Naive thymus-derived CD4-positive, alpha-beta T cell (primary cell): Measurements from ENCODE around the gene OR52E6. TPM values are rescaled to one million over a fixed set of nuclear protein-coding genes. Genes with fewer than 3 reads are reported as not detected.

Source experiments
- ATAC-seq: fragments of 150-1000 bp; cut with Tn5 transposase; 2 replicates; pipeline ENCODE4 v1.10.0; 2021; ENCODE audit warnings: mild to moderate bottlenecking, moderate library complexity
- CTCF ChIA-PET: fragments of 350-600 bp; sonication (Branson Sonifier 250); formaldehyde crosslinking; loops from one replicate; lab custom pipeline; 2021; ENCODE audit warnings: antibody characterized with exemption; lab: Charles Lee
- POLR2A ChIA-PET: fragments of 350-600 bp; sonication (Branson Sonifier 250); formaldehyde crosslinking; loops from one replicate; lab custom pipeline; 2021; ENCODE audit warnings: antibody characterized with exemption, inconsistent platforms; lab: Charles Lee
- DNase-seq, 9 donors: peaks; one replicate each; pipeline versions ENCODE4 v3.0.0 to v3.0.0-alpha.2; 2020 to 2022; ENCODE audit warnings: mixed read lengths in 1 of 9
- H3K27ac ChIP-seq: one replicate; pipeline ENCODE4 v1.7.0; 2013; ENCODE audit warnings: mild to moderate bottlenecking, low read depth, low read length, moderate library complexity
- H3K27me3 ChIP-seq, 2 donors: one replicate each; pipeline ENCODE4 v1.7.0; 2013; ENCODE audit warnings: low read length in 2 of 2, mild to moderate bottlenecking in 2 of 2, moderate library complexity in 2 of 2; ENCODE audit not compliant: control insufficient read depth in 2 of 2, insufficient read depth in 2 of 2
- H3K36me3 ChIP-seq, 3 experiments: 1 replicate in 2 of 3; 2 replicates in 1 of 3; pipeline ENCODE4 v1.7.0; 2013; ENCODE audit warnings: low read length in 3 of 3, mild to moderate bottlenecking in 3 of 3, moderate library complexity in 1 of 3; ENCODE audit not compliant: insufficient read depth in 3 of 3, control insufficient read depth in 2 of 3
- H3K4me1 ChIP-seq, 2 donors: one replicate each; pipeline ENCODE4 v1.7.0; 2013; ENCODE audit warnings: low read length in 2 of 2, mild to moderate bottlenecking in 2 of 2, moderate library complexity in 1 of 2; ENCODE audit not compliant: control insufficient read depth in 2 of 2, insufficient read depth in 2 of 2
- H3K4me3 ChIP-seq: 2 replicates; pipeline ENCODE4 v1.7.0; 2013; ENCODE audit warnings: mild to moderate bottlenecking, low read length
- H3K9me3 ChIP-seq, 3 experiments: 1 replicate in 2 of 3; 2 replicates in 1 of 3; pipeline ENCODE4 v1.7.0; 2013; ENCODE audit warnings: low read length in 3 of 3; ENCODE audit not compliant: control insufficient read depth in 2 of 3
- H3K27ac Mint-ChIP-seq, 9 donors: one replicate each; pipeline ENCODE4 v1.8.0; 2020 to 2022; ENCODE audit warnings: mixed read lengths in 9 of 9, mild to moderate bottlenecking in 8 of 9, moderate library complexity in 5 of 9, inconsistent platforms in 2 of 9
- H3K27me3 Mint-ChIP-seq, 5 donors: one replicate each; pipeline ENCODE4 v1.8.0; 2021 to 2022; ENCODE audit warnings: mixed read lengths in 5 of 5, mild to moderate bottlenecking in 1 of 5
- H3K36me3 Mint-ChIP-seq, 5 donors: one replicate each; pipeline ENCODE4 v1.8.0; 2020 to 2022; ENCODE audit warnings: mixed read lengths in 5 of 5, mild to moderate bottlenecking in 3 of 5, inconsistent platforms in 1 of 5
- H3K4me1 Mint-ChIP-seq, 7 donors: one replicate each; pipeline ENCODE4 v1.8.0; 2020 to 2022; ENCODE audit warnings: mixed read lengths in 7 of 7, mild to moderate bottlenecking in 3 of 7, inconsistent platforms in 1 of 7
- H3K4me3 Mint-ChIP-seq, 10 donors: one replicate each; pipeline ENCODE4 v1.8.0; 2020 to 2022; ENCODE audit warnings: mild to moderate bottlenecking in 10 of 10, mixed read lengths in 10 of 10, moderate library complexity in 6 of 10, inconsistent platforms in 2 of 10
- H3K9me3 Mint-ChIP-seq, 11 donors: one replicate each; pipeline ENCODE4 v1.8.0; 2020 to 2022; ENCODE audit warnings: mixed read lengths in 11 of 11, mild to moderate bottlenecking in 4 of 11, inconsistent platforms in 1 of 11, moderate library complexity in 1 of 11
- intact Hi-C, 2 donors: fragments of 100-400 bp; cut with micrococcal nuclease; formaldehyde crosslinking; loops; one replicate each; pipeline ENCODE4 v1.15.1; 2023
- polyA plus RNA-seq, 2 donors: library from polyadenylated mRNA; unstranded; fragments of 300-500 nt; fragmentation: Illumina TruSeq; gene quantifications; one replicate each; pipeline ENCODE4 v1.2.3, GENCODE V29; 2021
- total RNA-seq, 6 experiments: library from RNA in 5 of 6; stranded (reverse) in 5 of 6; gene quantifications; 1 replicate in 5 of 6; 2 replicates in 1 of 6; pipeline ENCODE4 v1.2.3 and lab custom pipeline; 2021 to 2026

The OR52E6 gene
- not detected for total RNA-seq
- not detected for polyA plus RNA-seq
- total RNA-seq (lab: John Stamatoyannopoulos, UW): not detected

DNA sequence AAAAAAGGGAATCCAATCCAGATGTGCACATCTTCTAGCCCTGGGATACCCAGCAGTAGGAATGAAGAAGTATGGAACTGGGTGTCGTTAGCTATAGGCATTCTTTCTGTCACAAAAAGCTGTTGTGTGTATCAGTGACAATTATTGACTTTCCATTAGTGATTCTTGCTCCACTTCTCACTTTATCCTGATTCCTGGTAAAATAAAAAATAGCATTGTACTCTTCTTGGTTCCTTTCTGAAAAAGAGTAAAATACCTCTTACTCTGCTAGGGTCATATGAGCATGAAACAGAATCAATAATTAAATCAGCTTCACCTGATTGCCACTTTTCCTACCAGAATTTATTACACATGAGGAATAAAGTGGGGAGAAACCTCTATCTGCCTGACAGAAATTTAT, at the start of gene OR52E6:
Gene OR52E6, minus strand, starts transcription at position 101 of the 400 bp plus-strand sequence. Its CDS starts 0 bp downstream, at position 101.
- Histone ChIP-seq H3K27ac (no peak within 1 kb of the TSS), H3K36me3 (no peaks in the 10 kb centered on the region), H3K4me3 (no peak within 1 kb of the TSS), H3K9me3 (no peaks in the 10 kb centered on the region), H3K27me3 (no peaks in the 10 kb centered on the region), H3K4me1 (no peaks in the 10 kb centered on the region)
- intact Hi-C loops: no loop called here
- CTCF ChIA-PET: no interaction called here
- POLR2A ChIA-PET: no interaction called here
- no peaks in the 10 kb centered on the region for H3K4me1 Mint-ChIP-seq
- H3K27ac Mint-ChIP-seq: no peak within 1 kb of the TSS
- H3K36me3 Mint-ChIP-seq: no peaks in the 10 kb centered on the region
- peaks cover 0 to 13% (median 0%) of the 10 kb centered on the region in 11 donors for H3K9me3 Mint-ChIP-seq
- ATAC-seq (no peak), DNase-seq (no peak)
- peaks cover 2 to 46% (median 34%) of the 10 kb centered on the region in 5 donors for H3K27me3 Mint-ChIP-seq
- H3K4me3 Mint-ChIP-seq: no peak within 1 kb of the TSS

DNA sequence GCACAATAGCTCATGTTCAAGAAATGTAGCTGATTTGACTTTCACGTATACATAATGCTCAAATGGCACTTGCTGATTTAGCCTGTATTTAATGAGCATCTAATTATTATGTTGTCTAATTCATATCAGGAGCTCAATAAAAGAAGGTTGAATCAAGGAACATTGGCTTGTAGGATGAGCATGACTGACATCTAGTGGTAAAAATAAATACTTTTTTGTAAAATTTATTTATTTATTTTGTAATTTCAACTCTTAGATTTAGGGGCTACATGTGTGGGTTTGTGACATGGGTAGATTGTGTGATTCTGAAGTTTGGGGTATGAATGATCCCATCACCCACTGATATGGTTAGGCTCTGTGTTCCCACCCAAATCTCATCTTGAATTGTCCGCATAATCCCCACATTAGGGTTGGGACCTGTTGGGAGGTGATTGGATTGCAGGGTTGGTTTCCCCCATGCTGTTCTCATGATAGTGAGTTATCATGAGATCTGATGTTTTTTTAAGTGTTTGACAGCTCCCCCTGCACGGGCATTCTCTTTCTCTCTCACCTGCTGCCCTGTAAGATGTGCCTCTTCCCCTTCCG, 49.6 kb upstream of the OR52E6 start:
- H3K27me3 Mint-ChIP-seq: peaks cover 7 to 27% (median 20%) of the 10 kb centered on the region in 5 donors
- H3K9me3 Mint-ChIP-seq: no peaks in the 10 kb centered on the region
- POLR2A ChIA-PET: no interaction called here
- Histone ChIP-seq H3K4me3 (no peak overlapping the region), H3K36me3 (no peaks in the 10 kb centered on the region), H3K9me3 (no peaks in the 10 kb centered on the region), H3K27me3 (peaks cover 5% of the 10 kb centered on the region in 2 donors), H3K4me1 (no peaks in the 10 kb centered on the region), H3K27ac (no peak overlapping the region)
- DNase-seq (peak in 3 of 9 donors; percentile 0 to 10 (median 1)), ATAC-seq (no peak)
- intact Hi-C loops: loop anchor here (1.0 to 10.0 kb wide), 7 partner anchors 209 to 1705 kb away; partner anchors contain the start of gene OR51D1 (in 1 of the 2)
- no peak overlapping the region for H3K27ac Mint-ChIP-seq
- no peaks in the 10 kb centered on the region for H3K36me3 Mint-ChIP-seq
- CTCF ChIA-PET: interaction anchor here (0.6 to 1.2 kb wide), 4 partner anchors 27 to 416 kb away, joined by 3 to 4 read pairs (median 3); partner anchors contain the start of gene TRIM5
- no peak overlapping the region for H3K4me3 Mint-ChIP-seq
- H3K4me1 Mint-ChIP-seq: no peaks in the 10 kb centered on the region

DNA sequence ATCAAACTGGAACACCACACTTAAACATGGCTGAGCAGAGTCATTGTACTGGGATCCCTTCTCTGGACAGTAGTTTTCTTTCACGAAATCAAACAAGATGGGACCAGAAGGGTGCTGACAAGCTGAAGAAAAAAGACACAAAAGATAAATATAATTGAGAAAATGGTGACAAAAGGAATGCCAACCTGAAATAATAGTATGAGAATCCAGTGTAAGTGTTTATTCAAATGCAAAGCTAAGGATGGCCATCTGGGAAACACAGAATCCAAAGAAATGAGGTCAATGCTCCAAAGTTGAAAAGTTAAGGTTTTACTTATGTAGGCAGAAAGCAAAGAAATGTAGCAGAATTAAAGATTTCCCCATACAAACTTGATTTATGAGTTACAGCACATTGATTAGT, 46.0 kb upstream of the OR52E6 start:
- DNase-seq (no peak), ATAC-seq (no peak)
- Mint-ChIP-seq H3K4me3 (no peak overlapping the region), H3K27me3 (peaks cover 7 to 37% (median 15%) of the 10 kb centered on the region in 5 donors), H3K9me3 (no peaks in the 10 kb centered on the region), H3K4me1 (no peaks in the 10 kb centered on the region), H3K27ac (no peak overlapping the region), H3K36me3 (no peaks in the 10 kb centered on the region)
- H3K4me1 ChIP-seq: no peaks in the 10 kb centered on the region
- CTCF ChIA-PET: no interaction called here
- no peak overlapping the region for H3K4me3 ChIP-seq
- H3K27me3 ChIP-seq: peaks cover 5% of the 10 kb centered on the region in 2 donors
- no peaks in the 10 kb centered on the region for H3K36me3 ChIP-seq
- POLR2A ChIA-PET: no interaction called here
- no peaks in the 10 kb centered on the region for H3K9me3 ChIP-seq
- no peak overlapping the region for H3K27ac ChIP-seq
- intact Hi-C loops: no loop called here

DNA sequence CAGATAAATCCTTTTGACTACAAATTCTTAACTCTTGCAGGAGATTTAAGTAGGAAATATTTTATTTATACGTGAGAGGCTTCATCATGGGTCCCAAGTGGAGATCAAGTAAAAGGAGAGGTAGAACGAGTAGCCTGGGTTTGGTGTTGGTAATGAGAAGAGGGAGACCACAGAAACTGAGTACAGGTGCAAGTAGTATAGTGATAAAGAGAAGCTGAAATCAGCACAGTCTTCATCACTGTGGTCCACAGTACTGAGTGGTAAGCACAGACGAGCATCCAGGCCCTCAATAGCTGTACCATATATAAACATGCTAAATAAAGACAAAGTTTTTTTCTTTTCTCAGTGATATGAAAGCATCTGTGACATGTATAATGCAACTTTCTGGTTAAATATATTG, 45.5 kb upstream of the OR52E6 start:
- CTCF ChIA-PET: no interaction called here
- POLR2A ChIA-PET: no interaction called here
- no peak overlapping the region for H3K4me3 ChIP-seq
- H3K27me3 Mint-ChIP-seq: peaks cover 10 to 41% (median 15%) of the 10 kb centered on the region in 5 donors
- no peak for DNase-seq
- H3K9me3 Mint-ChIP-seq: no peaks in the 10 kb centered on the region
- H3K36me3 Mint-ChIP-seq: no peaks in the 10 kb centered on the region
- H3K9me3 ChIP-seq: no peaks in the 10 kb centered on the region
- no peaks in the 10 kb centered on the region for H3K36me3 ChIP-seq
- H3K4me1 Mint-ChIP-seq: no peaks in the 10 kb centered on the region
- no peak for ATAC-seq
- H3K27ac ChIP-seq: no peak overlapping the region
- peaks cover 5% of the 10 kb centered on the region in 2 donors for H3K27me3 ChIP-seq
- H3K27ac Mint-ChIP-seq: no peak overlapping the region
- intact Hi-C loops: no loop called here
- no peak overlapping the region for H3K4me3 Mint-ChIP-seq
- H3K4me1 ChIP-seq: no peaks in the 10 kb centered on the region

DNA sequence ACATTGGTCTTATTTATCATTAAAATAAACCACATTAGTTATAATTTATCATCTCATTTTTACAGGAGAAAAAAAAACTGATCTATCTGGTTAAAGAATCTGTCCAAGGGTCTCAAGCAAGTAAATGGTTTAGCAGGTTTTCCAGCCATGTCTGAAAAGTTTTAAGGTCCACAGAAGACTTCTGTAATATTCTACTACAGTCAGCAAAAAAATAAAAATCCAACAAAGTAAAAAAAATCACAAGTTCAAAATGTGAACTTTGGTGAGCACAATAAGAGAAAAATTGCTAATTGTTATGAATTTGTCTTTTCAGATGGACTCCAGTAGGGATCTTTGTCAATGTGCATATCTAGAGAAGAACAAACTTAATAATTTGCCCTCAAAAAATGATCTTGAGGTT, 40.1 kb upstream of the OR52E6 start:
- H3K4me1 Mint-ChIP-seq: no peaks in the 10 kb centered on the region
- H3K4me1 ChIP-seq: no peaks in the 10 kb centered on the region
- ChIA-PET POLR2A (no interaction called here), CTCF (no interaction called here)
- no peak overlapping the region for H3K27ac Mint-ChIP-seq
- H3K4me3 Mint-ChIP-seq: no peak overlapping the region
- no peaks in the 10 kb centered on the region for H3K27me3 ChIP-seq
- H3K9me3 ChIP-seq: no peaks in the 10 kb centered on the region
- no peaks in the 10 kb centered on the region for H3K36me3 Mint-ChIP-seq
- peaks cover 3 to 34% (median 8%) of the 10 kb centered on the region in 5 donors for H3K27me3 Mint-ChIP-seq
- DNase-seq: no peak
- H3K27ac ChIP-seq: no peak overlapping the region
- no peaks in the 10 kb centered on the region for H3K9me3 Mint-ChIP-seq
- intact Hi-C loops: no loop called here
- H3K4me3 ChIP-seq: no peak overlapping the region
- no peak for ATAC-seq
- H3K36me3 ChIP-seq: no peaks in the 10 kb centered on the region

DNA sequence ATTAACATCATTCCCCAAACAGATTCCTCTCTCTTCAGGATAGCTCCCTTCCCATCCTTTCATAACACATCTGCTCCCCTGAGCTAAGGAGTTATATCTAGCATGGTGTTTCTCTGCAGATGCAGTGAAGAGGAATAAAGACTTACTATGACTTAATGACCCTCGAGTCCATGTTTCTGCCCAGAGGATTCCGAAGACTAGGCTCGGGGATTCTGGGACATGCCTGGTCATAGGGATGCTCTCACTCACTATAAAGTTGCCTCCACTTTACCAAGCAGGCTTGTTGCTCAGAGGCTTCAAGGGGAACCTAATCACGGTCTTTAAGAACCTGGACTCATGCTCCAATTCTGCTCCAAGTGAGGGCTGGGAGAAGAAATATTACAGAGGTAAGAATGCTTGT, 38.6 kb upstream of the OR52E6 start, which contains the start of gene OR52E4:
Gene OR52E4, plus strand, starts transcription at position 301 of the 400 bp plus-strand sequence. CDS start 3,664 bp downstream, outside the sequence.
- intact Hi-C loops: no loop called here
- H3K4me1 Mint-ChIP-seq: no peaks in the 10 kb centered on the region
- Histone ChIP-seq H3K4me3 (no peak within 1 kb of the TSS), H3K27me3 (no peaks in the 10 kb centered on the region), H3K36me3 (no peaks in the 10 kb centered on the region), H3K9me3 (no peaks in the 10 kb centered on the region), H3K27ac (no peak within 1 kb of the TSS), H3K4me1 (no peaks in the 10 kb centered on the region)
- CTCF ChIA-PET: no interaction called here
- no peak for DNase-seq
- POLR2A ChIA-PET: interaction anchor here (0.6 kb wide), 1 partner anchor 101 kb away, joined by 4 read pairs; no protein-coding TSS in a partner anchor
- no peaks in the 10 kb centered on the region for H3K36me3 Mint-ChIP-seq
- H3K27ac Mint-ChIP-seq: no peak within 1 kb of the TSS
- H3K4me3 Mint-ChIP-seq: no peak within 1 kb of the TSS
- H3K27me3 Mint-ChIP-seq: peaks cover 0 to 26% (median 7%) of the 10 kb centered on the region in 5 donors
- no peaks in the 10 kb centered on the region for H3K9me3 Mint-ChIP-seq
- ATAC-seq: no peak

DNA sequence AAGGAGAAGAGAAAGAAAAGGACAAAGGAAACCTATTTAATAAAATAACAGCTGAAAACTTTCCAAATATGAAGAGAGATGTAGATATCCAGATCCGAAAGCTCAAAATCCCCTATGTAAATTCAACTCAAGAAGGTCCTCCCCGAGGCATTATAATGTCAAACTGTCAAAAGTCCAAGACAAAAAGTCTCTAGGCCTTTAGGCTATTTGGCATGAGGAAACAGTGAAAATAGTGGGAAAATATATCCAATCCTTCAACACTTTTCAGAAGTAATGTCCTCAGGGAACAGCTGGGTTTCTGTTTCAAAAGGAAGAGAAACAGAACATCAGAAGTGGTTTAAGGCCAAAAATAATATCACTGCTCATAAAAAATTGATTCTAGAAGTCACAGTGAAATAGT, 36.9 kb upstream of the OR52E6 start:
- no peak for DNase-seq
- POLR2A ChIA-PET: no interaction called here
- no peak for ATAC-seq
- H3K9me3 Mint-ChIP-seq: peaks cover 0 to 4% (median 0%) of the 10 kb centered on the region in 11 donors
- Histone ChIP-seq H3K36me3 (no peaks in the 10 kb centered on the region), H3K9me3 (no peaks in the 10 kb centered on the region), H3K4me1 (no peaks in the 10 kb centered on the region), H3K27ac (no peak overlapping the region), H3K27me3 (no peaks in the 10 kb centered on the region), H3K4me3 (no peak overlapping the region)
- H3K27ac Mint-ChIP-seq: no peak overlapping the region
- H3K27me3 Mint-ChIP-seq: peaks cover 0 to 18% (median 5%) of the 10 kb centered on the region in 5 donors
- no peak overlapping the region for H3K4me3 Mint-ChIP-seq
- intact Hi-C loops: no loop called here
- H3K4me1 Mint-ChIP-seq: no peaks in the 10 kb centered on the region
- CTCF ChIA-PET: no interaction called here
- H3K36me3 Mint-ChIP-seq: no peaks in the 10 kb centered on the region
